Measurements from ENCODE around the gene MIPEP. TPM values are rescaled to one million over a fixed set of nuclear protein-coding genes. Genes with fewer than 3 reads are reported as not detected.
"Not testable (repeated sequence)": the region's sequence is repeated elsewhere in the genome, so short reads cannot be mapped to it uniquely, and the experiment has no call there.

MIPEP gene
- total RNA-seq, 1 donor from 2014 or later, result 12.0 TPM

GRCh38 chr13:23778002-23778652, 111.1 kb downstream of the MIPEP start:
- DNase-seq (ENCODE audit: low spot score) (no peak), ATAC-seq (no peak)

GRCh38 chr13:23777575-23777870, 111.7 kb downstream of the MIPEP start:
- no peak for ATAC-seq
- no peak for DNase-seq (ENCODE audit: low spot score)

- DNase-seq (ENCODE audit: low spot score) (no peak), ATAC-seq (no peak)
Measured at GRCh38 chr13:23776698-23777574, 112.3 kb downstream of the MIPEP start.

GRCh38 chr13:23772717-23773116, 116.5 kb downstream of the MIPEP start:
- ATAC-seq (no peak), DNase-seq (ENCODE audit: low spot score) (no peak)

GRCh38 chr13:23771956-23772355, 117.2 kb downstream of the MIPEP start:
- no peak for DNase-seq (ENCODE audit: low spot score)
- ATAC-seq, result no peak

- no peak for DNase-seq (ENCODE audit: low spot score)
- ATAC-seq, result no peak
Measured at GRCh38 chr13:23771552-23771951, 117.6 kb downstream of the MIPEP start.

- ATAC-seq (no peak), DNase-seq (ENCODE audit: low spot score) (no peak)
Measured at GRCh38 chr13:23770973-23771372, 118.2 kb downstream of the MIPEP start.

GRCh38 chr13:23770428-23770827, 118.8 kb downstream of the MIPEP start:
- ATAC-seq, result no peak
- DNase-seq (ENCODE audit: low spot score), result no peak

- ATAC-seq, result no peak
- no peak for DNase-seq (ENCODE audit: low spot score)
Measured at GRCh38 chr13:23769401-23769800, 119.8 kb downstream of the MIPEP start.

GRCh38 chr13:23767838-23768237, 121.4 kb downstream of the MIPEP start:
- ATAC-seq (no peak), DNase-seq (ENCODE audit: low spot score) (no peak)

- ATAC-seq (no peak), DNase-seq (ENCODE audit: low spot score) (no peak)
Measured at GRCh38 chr13:23766939-23767338, 122.3 kb downstream of the MIPEP start.

- DNase-seq (ENCODE audit: low spot score), result no peak
- no peak for ATAC-seq
Measured at GRCh38 chr13:23766283-23766682, 122.9 kb downstream of the MIPEP start.

GRCh38 chr13:23765531-23765930, 123.7 kb downstream of the MIPEP start:
- no peak for DNase-seq (ENCODE audit: low spot score)
- no peak for ATAC-seq

- ATAC-seq (no peak), DNase-seq (ENCODE audit: low spot score) (no peak)
Measured at GRCh38 chr13:23763318-23763717, 125.9 kb downstream of the MIPEP start.

- not testable (repeated sequence) for ATAC-seq; DNase-seq (ENCODE audit: low spot score)
Measured at GRCh38 chr13:23761760-23762159, 127.4 kb downstream of the MIPEP start.

- ATAC-seq (no peak), DNase-seq (ENCODE audit: low spot score) (no peak)
Measured at GRCh38 chr13:23760000-23760399, 129.2 kb downstream of the MIPEP start.

GRCh38 chr13:23758798-23759527, 130.2 kb downstream of the MIPEP start:
- DNase-seq (ENCODE audit: low spot score) (no peak), ATAC-seq (no peak)

GRCh38 chr13:23754997-23755396, 134.2 kb downstream of the MIPEP start:
- no peak for ATAC-seq
- DNase-seq (ENCODE audit: low spot score), result no peak

GRCh38 chr13:23754506-23754905, 134.7 kb downstream of the MIPEP start:
- no peak for ATAC-seq

GRCh38 chr13:23753458-23753857, 135.7 kb downstream of the MIPEP start:
- DNase-seq (ENCODE audit: low spot score) (no peak), ATAC-seq (no peak)

More at GRCh38 chr13:23754506-23754905, 134.7 kb downstream of the MIPEP start:
- no peak for DNase-seq (ENCODE audit: low spot score)

GRCh38 chr13:23752111-23753001, 136.8 kb downstream of the MIPEP start:
- ATAC-seq (no peak), DNase-seq (ENCODE audit: low spot score) (no peak)

Measured in left lobe of liver (tissue), 2 donors.